WI38 (cell line): ENCODE data around the gene ZNF182.

Experiments used
- H3K4me3 ChIP-seq: 2 replicates; pipeline ENCODE4 v1.5.1; 2011; ENCODE audit warnings: low read depth, mild to moderate bottlenecking, control low read depth, low read length
- TF ChIP-seq, protein P1 (sequence below): IDR thresholded peaks from 2 replicates; pipeline ENCODE4 v1.5.1; 2012; ENCODE audit warnings: low read depth, mild to moderate bottlenecking, control low read depth, low read length

ZNF182 gene

GRCh38 chrX:48003367-48003757 lies 427 bp downstream of the ZNF182 start:
- TF ChIP-seq, protein P1, sequence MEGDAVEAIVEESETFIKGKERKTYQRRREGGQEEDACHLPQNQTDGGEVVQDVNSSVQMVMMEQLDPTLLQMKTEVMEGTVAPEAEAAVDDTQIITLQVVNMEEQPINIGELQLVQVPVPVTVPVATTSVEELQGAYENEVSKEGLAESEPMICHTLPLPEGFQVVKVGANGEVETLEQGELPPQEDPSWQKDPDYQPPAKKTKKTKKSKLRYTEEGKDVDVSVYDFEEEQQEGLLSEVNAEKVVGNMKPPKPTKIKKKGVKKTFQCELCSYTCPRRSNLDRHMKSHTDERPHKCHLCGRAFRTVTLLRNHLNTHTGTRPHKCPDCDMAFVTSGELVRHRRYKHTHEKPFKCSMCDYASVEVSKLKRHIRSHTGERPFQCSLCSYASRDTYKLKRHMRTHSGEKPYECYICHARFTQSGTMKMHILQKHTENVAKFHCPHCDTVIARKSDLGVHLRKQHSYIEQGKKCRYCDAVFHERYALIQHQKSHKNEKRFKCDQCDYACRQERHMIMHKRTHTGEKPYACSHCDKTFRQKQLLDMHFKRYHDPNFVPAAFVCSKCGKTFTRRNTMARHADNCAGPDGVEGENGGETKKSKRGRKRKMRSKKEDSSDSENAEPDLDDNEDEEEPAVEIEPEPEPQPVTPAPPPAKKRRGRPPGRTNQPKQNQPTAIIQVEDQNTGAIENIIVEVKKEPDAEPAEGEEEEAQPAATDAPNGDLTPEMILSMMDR = no peak
- H3K4me3 ChIP-seq = peak overlapping the region; percentile 72

DNA sequence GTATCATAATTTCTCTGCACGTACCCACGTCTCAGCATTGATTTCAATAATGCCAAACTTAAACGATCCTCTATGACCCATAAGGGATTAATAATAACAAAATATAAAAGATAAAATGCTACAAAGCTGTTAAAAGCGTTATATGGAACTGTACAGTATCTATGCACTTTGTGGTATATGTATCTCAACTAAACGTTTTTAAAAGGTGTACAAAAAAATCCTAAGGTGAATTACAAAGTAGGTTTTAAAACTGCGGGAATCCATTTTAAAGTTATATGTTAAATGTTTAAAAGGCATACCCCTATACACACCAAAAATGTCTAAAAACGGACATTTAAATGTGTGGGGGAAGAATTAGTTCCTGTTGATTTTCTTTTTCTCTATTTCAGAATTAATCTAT lies 860 bp downstream of the ZNF182 start:
- peak overlapping the region; percentile 72 for H3K4me3 ChIP-seq
- TF ChIP-seq, protein P1 = no peak

DNA sequence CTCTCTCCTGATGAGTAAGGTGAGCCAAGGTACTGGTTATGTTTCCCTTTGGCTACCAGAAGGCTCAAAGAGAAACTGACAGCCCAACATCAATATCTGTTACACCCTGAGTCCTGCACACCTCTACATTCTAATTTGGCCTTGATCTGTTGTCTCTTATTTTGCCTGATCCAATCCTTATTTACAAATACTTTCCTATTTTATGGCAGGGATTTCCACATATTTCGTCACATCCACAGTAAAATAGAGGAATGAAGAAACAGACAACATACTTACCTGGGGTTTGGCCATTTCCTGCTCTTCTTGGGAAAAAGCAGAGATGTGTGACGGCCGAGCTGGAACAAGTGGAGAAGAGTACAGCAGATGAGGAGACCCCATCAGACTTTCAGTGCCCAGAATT lies 1.5 kb downstream of the ZNF182 start:
- no peak overlapping the region for H3K4me3 ChIP-seq
- TF ChIP-seq, protein P1 = no peak

- no peak overlapping the region for H3K4me3 ChIP-seq
- TF ChIP-seq, protein P1 = no peak
Measured at GRCh38 chrX:48001260-48001659, 2.5 kb downstream of the ZNF182 start.

- TF ChIP-seq, protein P1 = no peak
Measured at GRCh38 chrX:47992669-47993068, 11.1 kb downstream of the ZNF182 start.

DNA sequence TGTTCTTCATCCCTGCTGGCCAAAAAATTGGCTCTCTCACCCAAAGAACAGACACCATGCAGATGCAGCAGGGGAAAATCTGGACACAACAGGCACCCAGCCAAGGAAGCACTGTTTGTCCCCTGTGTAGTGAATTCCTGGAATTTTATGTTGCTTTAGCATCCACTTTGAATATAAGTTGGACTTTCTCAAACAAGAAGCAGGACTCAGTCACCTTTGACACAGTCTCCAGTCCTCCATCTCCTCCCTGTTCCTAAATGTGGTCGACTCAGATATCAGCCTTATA lies 11.8 kb downstream of the ZNF182 start:
- no peak overlapping the region for H3K4me3 ChIP-seq
- TF ChIP-seq, protein P1 = no peak

More at GRCh38 chrX:47992669-47993068, 11.1 kb downstream of the ZNF182 start:
- no peak overlapping the region for H3K4me3 ChIP-seq

DNA sequence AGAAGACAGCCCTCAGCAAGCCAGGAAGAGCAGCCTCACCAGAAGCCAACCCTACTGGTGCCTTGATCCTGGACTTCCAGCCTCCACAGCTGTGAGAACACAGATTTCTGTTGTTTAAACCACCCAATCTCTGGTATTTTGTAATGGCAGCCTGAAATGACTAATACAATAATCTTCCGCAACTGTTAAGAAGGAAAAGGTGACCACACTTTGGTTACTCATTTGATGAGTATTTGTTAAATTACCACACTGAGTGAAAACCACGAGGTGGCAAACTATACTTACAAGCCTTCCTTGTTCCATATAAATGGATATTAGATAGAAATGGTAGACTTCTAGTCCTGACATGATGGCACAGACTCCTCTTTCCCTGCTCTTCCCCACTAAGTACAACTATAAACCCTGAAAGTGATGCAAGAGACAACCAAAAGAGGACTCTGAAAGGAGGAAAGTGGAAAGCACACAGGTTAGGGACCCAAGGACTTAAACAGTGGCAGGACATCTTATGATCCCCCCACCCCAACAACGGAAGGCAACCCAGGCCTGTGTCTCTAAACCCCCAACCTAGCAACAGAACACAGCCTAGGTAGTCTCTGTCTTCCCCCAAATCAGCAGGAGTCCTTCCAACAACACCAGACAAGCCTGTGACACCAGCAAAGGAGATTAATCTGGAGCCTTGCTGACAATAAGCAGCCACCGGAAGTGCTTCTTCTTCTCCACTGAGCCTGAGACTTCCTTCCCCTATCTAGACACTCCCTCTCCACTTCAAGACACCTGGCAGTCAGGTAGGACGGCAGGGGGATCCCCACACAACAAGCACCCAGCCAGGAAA lies 12.3 kb downstream of the ZNF182 start:
- TF ChIP-seq, protein P1 = no peak
- H3K4me3 ChIP-seq = no peak overlapping the region
